GM20431 (cell line): ENCODE data around the gene P2RX7.
"Not testable (repeated sequence)": the region's sequence is repeated elsewhere in the genome, so short reads cannot be mapped to it uniquely, and the experiment has no call there.

Experiments
- in situ Hi-C: fragments of 300-500 bp; cut with MseI, MboI; formaldehyde crosslinking; loops from one replicate; pipeline ENCODE4 v1.15.0; 2020; ENCODE audit warnings: low sequenced_read_pairs; ENCODE audit not compliant: unreplicated experiment

The P2RX7 gene

DNA sequence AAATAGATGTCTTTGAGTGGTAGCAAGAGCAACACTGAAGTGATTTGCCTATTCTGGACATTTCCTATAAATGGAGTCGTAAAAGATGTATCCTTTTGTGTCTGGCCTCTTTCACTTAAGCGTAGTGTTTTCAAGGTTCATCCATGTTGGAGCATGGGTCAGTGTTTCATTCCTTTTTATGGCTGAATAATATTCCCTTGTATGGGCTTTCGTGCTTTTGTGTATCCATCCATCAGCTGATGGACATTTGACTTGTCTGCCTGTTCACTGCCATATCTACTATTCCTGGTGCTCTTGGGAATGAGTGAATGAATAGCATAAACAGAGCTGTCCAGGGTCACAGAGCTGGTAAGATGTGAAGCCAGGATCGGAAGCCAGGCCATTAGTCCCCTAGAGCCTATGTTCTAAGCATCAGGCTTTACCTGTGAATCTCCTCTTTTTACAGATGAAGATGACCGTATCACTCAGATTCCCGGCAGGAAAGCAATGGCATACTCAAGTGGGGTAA lies 1.8 kb upstream of the P2RX7 start:
- in situ Hi-C loops = no loop called here

DNA sequence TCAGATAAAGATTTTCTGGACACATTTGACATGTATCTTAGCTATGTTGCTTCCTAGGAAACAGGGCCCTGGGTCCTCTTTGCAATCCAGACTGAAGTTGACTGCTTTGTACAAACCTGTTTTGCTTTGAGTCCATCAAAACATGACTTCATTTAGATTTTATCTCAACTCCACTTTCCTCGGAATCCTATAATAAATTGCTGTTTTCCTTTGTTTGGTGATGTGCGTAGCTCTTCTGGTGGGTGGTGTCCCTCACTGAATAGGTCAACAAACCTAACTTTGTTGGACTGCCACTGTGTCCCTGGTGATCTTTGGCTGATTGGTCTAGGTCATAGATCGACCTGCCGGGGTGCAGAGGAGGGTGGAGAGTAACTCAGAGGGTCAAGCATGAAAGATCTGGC lies 735 bp upstream of the P2RX7 start:
- in situ Hi-C loops = no loop called here

DNA sequence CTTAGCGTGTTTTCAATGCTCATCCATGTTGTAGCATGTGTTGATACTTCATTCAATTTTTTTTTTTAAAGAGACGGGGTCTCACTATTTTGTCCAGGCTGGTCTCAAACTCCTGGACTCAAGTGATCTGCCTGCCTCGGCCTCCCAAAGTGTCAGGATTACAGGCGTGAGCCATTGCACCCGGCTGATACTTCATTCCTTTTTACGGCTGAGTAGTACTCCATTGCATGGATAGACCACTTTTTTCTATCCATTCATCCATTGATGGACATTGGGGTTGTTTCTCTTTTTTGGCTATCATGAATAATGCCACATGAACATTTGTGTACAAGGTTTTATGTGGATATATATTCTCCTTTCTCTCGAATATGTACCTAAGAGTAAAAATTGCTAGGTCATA lies 1.2 kb downstream of the P2RX7 start:
- in situ Hi-C loops = no loop called here

DNA sequence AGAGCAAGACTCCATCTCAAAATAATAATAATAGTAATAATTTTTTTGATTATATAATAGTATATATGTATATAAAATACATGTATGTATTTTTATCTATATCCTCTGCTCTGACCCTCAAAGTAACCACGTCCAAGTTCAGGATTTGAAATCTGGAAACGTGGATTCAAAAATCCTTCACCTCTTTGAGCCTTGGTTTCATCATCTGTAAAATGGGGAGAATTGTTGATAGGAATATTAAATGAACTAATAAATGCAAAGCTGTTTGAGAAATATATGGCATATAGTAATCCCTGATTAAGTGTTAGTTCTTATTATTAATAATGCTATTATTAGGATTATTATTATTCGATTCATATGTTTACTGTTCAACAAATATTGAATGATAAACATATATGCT lies 2.6 kb downstream of the P2RX7 start:
- in situ Hi-C loops = no loop called here

DNA sequence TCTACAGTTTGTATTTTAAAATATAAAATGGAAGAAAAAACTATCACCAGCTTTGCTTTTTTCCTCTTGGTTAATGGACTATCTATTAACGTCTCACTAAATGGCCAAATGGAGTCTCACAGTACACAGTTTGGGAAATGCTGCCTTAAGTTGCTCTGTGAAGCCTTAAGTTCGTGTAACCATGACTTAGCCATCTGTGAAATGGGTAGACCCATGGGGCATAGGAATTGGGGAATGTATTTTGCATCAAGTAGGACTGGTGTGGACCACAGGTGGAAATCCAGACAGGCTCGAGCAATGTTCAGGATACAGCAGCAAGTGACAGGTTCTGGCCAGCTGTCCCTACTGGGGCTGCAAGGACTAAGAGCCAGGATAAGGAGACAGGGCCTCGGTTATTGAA lies 4.8 kb downstream of the P2RX7 start:
- in situ Hi-C loops = no loop called here

DNA sequence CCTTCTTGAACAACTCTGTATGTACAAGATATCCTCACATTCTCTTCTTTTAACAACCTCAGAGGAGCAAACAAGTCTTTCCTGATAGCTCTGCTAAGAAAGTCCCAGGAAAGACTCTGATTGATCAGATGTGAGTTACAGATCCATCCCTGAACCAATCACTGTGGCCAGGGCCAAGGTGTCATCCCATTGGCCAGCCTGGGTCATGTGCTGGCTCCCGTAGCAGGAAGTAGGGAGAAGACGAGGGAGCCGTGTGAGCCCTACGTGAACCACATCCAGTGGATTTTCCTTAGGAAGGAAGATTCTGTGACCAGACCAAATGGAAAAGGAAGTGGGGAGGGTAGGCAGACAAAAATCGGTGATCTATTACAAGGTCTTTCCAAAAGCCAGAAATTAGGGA lies 5.6 kb downstream of the P2RX7 start:
- in situ Hi-C loops = no loop called here

DNA sequence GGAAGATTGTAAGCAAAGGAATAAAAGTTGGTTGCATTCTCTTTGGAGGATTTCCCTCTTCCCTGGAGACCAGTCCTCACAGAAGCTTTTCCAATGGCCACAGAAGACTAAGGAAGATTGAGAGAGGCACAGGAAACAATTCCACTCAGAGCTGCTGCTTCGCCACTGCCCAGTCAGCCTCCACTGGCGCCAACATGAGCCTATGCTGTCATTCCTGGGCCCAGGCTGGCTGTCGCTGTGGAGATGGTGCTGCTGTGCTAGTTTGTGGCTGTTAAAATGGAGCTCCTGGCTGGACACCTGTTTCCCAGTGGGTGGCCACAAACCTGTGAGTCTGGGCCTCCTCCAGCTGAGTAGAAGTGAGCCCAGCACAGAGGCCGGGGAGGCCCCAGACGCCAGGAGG lies 6.6 kb downstream of the P2RX7 start:
- in situ Hi-C loops = no loop called here

DNA sequence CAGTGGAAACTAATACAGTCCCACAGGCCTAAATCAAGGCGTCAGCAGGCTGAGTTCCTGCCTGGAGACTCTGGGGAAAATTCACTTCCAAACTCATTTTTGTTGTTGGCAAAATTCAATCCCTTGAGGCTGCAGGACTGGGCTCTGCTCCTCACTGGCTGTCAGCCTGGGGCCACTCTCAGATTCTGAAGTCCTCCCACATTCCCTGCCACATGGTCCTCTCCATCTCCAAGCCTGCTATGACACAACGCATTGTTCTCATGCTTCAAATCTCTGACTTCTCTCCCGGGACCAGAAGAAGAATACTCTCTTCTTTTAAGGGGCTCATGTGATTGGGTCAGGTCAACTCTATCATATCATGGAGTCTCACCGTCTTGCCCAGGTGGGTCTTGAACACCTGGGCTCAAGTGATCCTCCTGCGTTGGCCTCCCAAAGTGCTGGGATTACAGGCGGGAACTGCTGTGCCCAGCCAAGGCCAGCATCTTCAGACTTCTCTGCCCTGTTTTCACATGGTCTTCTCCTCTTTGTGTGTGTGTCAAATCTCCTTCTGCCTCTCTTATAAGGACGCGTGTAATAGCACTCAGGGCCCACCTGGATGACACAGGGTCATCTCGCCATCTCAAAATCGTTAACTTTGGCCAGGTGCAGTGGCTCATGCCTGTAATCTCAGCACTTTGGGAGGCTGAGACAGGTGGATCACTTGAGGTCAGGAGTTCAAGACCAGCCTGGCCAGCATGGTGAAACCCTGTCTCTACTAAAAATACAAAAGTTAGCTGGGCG lies 9.7 kb downstream of the P2RX7 start:
- in situ Hi-C loops = no loop called here

DNA sequence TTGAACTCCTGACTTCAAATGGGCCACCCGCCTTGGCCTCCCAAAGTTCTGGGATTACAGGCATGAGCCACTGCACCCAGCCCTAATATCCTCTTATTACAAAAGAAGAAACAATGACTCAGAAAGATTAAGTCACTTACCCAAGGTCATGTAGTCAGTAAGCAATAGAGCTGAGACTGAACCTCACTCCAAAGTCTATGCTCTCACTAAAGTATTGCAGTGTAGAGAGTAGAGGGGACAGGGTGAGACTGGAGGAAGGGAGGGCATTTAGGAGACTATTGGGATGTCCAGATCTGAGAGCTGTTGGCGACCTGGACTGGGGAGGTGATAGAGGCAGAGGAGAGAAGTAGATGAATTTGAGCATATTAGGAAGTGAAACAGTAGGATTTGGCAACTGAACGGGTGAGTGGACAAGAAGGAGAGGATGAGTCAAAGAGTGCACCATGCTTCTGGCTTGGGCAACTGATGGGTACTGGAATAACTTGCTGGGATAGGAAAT lies 11.8 kb downstream of the P2RX7 start:
- in situ Hi-C loops = no loop called here

DNA sequence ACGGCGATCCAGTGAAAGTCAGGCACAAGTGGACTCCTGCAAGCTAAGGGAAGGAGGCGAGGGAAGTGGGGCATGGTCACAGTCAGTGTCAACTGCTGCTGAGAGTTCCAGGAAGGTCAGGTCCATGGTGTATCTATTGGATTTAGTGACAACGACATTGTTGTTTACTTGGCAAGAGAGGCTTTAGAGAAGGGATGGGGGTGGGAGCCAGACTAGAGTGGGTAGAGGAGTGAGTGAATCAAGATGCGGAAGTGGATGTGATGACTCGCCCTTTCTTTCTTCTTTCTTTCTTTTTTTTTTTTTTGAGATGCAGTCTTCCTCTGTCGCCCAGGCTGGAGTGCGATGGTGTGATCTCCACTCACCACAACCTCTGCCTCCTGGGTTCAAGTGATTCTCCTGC lies 12.5 kb downstream of the P2RX7 start:
- in situ Hi-C loops = no loop called here

DNA sequence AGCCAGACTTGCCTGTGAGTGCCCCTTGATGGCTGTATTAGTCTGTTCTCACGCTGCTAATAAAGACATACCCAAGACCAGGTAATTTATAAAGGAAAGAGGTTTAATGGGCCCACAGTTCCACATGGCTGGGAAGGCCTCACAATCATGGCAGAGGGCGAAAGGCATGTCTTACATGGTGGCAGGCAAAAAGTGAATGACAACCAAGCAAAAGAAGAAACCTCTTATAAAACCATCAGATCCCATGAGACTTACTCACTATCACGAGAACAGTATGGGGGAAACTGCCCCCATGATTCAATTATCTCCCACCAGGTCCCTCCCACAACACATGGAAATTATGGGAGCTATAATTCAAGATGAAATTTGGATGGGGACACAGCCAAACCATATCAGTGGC lies 16.6 kb downstream of the P2RX7 start:
- in situ Hi-C loops = not testable (repeated sequence)

DNA sequence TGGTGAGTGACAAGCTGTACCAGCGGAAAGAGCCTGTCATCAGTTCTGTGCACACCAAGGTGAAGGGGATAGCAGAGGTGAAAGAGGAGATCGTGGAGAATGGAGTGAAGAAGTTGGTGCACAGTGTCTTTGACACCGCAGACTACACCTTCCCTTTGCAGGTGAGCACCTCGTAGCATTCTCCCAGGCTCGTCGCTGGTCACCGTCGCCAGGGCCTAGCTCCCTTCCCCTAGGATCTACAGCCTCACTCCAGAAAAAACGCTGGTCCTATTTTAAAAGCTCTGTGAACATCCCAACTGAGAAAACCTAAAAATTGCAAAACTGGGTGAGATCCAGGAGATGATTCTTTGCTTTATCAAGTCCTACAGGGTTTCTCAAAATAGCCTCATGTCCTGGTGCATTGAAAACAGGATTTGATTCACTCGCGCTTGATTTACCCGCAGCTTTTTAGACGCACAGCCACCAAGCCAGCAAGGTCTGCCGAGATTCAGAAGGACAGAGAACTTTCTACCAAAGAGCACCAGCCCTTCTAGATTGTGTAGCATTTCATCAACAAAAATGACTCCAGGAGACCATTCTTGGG lies 22.2 kb downstream of the P2RX7 start:
- in situ Hi-C loops = no loop called here

DNA sequence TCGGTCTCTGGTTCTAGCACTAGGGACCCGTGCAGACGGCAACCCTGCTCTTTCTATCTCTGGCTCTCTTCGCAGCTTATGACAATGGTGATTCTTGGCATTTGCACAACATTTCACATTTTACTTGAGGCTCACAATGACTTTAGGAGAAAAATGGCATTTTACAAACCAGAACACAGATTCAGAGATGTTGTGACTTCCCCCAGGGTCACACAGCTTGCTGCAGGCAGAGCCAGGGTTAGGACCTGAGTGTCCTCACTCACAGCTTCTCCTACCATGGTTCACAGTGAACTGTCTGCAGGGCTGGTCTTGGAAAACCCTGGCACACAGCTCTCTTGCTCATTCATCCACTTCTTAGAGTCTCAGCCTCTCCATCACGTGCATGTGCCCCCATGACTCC lies 23.7 kb downstream of the P2RX7 start:
- in situ Hi-C loops = no loop called here

DNA sequence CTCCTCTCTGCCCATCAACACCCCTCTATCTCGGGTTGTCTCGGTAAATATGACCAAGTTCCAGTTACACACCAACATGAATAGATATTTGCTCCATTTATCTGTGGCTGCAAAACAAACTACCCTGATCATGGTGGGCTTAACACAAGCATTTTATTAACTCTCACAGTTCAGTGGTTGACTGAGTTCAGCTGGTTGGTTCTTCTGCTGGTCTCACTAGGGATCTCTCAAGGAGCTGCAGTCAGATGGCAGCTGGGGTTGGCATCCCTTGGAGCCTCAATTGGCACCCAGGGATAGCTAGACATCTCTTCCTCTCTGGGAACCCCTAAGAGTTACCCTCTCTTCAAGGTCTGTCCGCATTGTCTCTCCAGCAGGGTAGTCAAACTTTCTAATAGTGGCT lies 25.4 kb downstream of the P2RX7 start:
- in situ Hi-C loops = no loop called here

DNA sequence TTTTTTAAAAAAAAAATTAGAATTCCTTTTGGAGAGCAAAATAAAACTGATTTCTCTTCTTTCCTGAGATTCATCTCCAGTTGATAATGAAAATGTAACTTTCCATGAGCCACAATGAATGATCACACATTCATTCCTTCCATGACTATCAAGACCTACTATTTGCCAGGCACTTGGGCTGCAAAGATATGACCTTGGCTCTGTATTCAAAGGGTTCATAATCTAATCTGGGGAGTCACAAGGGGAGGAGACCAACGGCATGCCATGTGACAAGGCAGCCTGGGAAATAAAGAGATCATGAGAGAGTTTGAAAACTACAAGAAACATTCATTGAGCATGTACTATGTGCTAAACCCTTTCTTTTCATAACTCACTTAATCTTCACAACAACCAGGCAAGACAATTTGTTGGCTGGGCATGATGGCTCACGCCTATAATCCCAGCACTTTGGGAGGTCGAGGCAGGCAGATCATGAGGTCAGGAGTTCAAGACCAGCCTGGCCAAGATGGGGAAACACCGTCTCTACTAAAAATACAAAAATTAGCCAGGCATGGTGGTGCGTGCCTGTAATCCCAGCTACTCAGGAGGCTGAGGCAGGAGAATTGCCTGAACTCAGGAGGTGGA lies 26.2 kb downstream of the P2RX7 start:
- in situ Hi-C loops = not testable (repeated sequence)

DNA sequence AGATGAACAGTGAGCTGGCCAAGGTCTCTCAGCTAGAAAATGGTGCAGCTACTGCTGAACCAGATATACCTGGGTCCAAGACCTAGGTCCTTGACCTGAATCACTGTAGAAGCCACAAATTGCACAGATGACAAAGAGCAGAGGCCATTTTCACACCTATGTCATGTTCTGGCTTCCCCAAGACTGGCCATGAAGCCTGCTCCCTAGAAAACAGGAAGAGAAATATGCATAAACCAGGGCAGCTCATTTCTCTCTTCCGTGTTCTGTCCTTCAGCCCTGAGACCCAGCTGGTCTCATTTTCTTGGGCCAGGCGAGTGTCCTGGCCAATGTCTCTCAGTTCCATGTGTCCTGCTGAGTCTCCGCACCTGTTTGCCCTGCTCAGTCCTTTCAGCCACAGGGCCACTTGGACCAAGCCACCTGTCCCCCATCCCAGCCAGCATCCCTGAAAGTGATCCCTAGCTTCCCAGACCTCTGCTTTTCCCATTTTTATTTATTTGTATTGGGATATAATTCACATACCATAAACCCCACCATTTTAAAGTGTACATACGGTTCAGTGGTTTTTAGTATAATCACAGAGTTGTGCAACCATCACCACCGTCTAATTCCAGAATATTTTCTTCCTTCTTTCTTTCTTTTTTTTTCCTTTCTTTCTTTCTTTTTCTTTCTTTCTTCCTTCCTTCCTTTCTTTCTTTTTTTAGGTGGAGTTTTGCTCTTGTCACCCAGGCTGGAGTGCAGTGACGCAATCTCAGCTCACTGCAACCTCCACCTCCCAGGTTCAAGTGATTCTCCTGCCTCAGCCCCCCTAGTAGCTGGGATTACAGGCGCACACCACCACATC lies 27.0 kb downstream of the P2RX7 start:
- in situ Hi-C loops = no loop called here

DNA sequence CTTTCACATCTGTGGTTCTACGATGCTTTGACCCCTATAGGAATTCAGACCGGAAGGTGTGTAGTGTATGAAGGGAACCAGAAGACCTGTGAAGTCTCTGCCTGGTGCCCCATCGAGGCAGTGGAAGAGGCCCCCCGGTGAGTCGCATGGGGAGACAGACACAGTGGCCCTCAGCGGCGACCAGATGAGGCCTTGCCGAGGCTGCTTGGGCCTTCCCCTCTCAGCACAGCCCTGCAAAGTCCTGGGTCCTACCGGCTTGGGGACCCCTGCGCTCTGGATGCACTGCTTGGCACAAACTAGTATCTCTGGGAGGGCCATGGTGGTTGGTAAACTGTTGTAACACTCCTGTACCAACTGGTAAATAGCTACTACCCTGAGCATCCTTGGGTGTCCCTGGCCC lies 29.7 kb downstream of the P2RX7 start:
- in situ Hi-C loops = no loop called here

DNA sequence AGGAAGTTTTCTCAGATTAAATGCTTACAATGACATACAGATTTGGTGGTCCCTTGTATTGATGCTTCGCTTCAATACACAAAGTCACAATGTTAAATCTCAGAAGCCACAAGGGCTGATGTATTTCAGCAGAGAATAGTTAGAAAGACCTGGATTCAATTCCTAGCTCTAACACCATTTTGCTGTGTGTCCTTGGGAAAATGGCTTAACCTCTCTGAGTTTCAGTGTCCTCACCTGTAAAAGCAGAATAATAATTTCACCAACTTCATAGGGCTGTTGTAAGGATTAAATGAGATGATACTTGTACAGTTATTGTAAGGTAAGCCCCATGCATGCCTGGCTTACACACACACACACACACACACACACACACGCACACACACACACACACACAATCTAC lies 30.3 kb downstream of the P2RX7 start:
- in situ Hi-C loops = no loop called here

DNA sequence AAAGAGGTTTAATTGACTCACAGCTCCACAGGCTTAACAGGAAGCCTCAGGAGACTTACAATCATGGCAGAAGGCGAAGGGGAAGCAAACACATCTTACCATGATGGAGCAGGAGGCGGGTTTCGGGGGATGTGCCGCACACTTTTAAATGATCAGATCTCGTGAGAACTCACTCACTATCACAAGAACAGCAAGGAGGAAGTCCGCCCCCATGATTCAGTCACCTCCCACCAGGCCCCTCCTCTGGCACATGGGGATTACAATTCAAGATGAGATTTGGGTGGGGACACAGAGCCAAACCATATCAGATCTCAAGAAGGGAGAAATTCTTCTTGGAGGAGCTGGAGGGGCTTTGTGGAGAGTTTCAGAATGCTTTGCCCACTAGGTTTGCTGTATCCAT lies 32.2 kb downstream of the P2RX7 start:
- in situ Hi-C loops = not testable (repeated sequence)

DNA sequence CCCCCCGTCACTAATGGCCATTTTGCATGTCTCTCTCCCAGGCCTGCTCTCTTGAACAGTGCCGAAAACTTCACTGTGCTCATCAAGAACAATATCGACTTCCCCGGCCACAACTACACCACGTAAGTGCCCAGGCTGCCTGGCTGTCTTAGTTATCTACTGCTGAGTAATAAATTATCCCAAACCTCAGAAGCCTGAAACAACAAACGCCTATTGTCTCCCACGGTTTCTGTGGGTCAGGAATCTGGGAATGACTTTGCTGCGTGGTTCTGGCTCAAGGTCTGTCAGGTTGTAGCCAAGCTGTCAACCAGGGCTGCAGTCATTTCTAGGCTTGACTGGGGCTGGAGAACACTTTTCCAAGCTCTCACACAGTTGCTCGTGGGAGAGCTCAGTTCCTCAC lies 32.6 kb downstream of the P2RX7 start:
- in situ Hi-C loops = no loop called here
